ENCODE data around the gene PPP2R5C.
"Not testable (repeated sequence)": the region's sequence is repeated elsewhere in the genome, so short reads cannot be mapped to it uniquely, and the experiment has no call there.

PPP2R5C gene

GRCh38 chr14:101716956-101717662 is 44.4 kb upstream of the PPP2R5C start:
- Histone ChIP-seq H3K9ac (peak overlapping the region; percentile 65), H3K4me1 (peaks cover 58% of the 10 kb centered on the region), H3K36me3 (no peaks in the 10 kb centered on the region), H4K20me1 (no peaks in the 10 kb centered on the region), H3K4me2 (peak overlapping the region; percentile 67), H3K9me3 (peaks cover 19% of the 10 kb centered on the region), H3K27me3 (no peaks in the 10 kb centered on the region), H3K27ac (peak overlapping the region; percentile 54), H3K4me3 (no peak overlapping the region; the same call in 1 of the 2 replicates)
- TF ChIP-seq Cebpa-rat (IDR thresholded peaks at IDR 0.05), result no peak

GRCh38 chr14:101717663-101718490 is 43.6 kb upstream of the PPP2R5C start:
- Histone ChIP-seq H4K20me1 (no peaks in the 10 kb centered on the region), H3K9ac (peak overlapping the region; percentile 65; the same call in 1 of the 2 replicates), H3K4me3 (no peak overlapping the region), H3K9me3 (peaks cover 19% of the 10 kb centered on the region), H3K4me1 (peaks cover 65% of the 10 kb centered on the region), H3K27me3 (no peaks in the 10 kb centered on the region), H3K4me2 (peak overlapping the region; percentile 67), H3K36me3 (no peaks in the 10 kb centered on the region), H3K27ac (peak overlapping the region; percentile 54; the same call in 1 of the 2 replicates)
- no peak for TF ChIP-seq Cebpa-rat (IDR thresholded peaks at IDR 0.05)

GRCh38 chr14:101719045-101719645 is 42.4 kb upstream of the PPP2R5C start:
- 0 out of 2 replicates have a peak overlapping the region, but pooled peaks have one; percentile 40 for H3K9ac ChIP-seq
- H3K4me1 ChIP-seq, result peaks cover 65% of the 10 kb centered on the region
- H3K4me2 ChIP-seq, result peak overlapping the region; percentile 55
- peak overlapping the region; percentile 46; the same call in 1 of the 2 replicates for H3K27ac ChIP-seq
- H3K36me3 ChIP-seq, result no peaks in the 10 kb centered on the region
- H3K27me3 ChIP-seq, result no peaks in the 10 kb centered on the region
- no peaks in the 10 kb centered on the region for H4K20me1 ChIP-seq
- H3K9me3 ChIP-seq, result peaks cover 21% of the 10 kb centered on the region
- no peak overlapping the region for H3K4me3 ChIP-seq
- TF ChIP-seq Cebpa-rat (IDR thresholded peaks at IDR 0.05), result no peak

GRCh38 chr14:101719708-101720107 is 41.8 kb upstream of the PPP2R5C start:
- peak overlapping the region; percentile 55 for H3K4me2 ChIP-seq
- peaks cover 65% of the 10 kb centered on the region for H3K4me1 ChIP-seq
- no peak overlapping the region for H3K4me3 ChIP-seq
- H3K36me3 ChIP-seq, result no peaks in the 10 kb centered on the region
- H3K9ac ChIP-seq, result 0 out of 2 replicates have a peak overlapping the region, but pooled peaks have one; percentile 40
- peak overlapping the region; percentile 46; the same call in 1 of the 2 replicates for H3K27ac ChIP-seq
- no peaks in the 10 kb centered on the region for H4K20me1 ChIP-seq
- H3K9me3 ChIP-seq, result peaks cover 15% of the 10 kb centered on the region
- no peaks in the 10 kb centered on the region for H3K27me3 ChIP-seq
- no peak for TF ChIP-seq Cebpa-rat (IDR thresholded peaks at IDR 0.05)

- H3K27me3 ChIP-seq, result no peaks in the 10 kb centered on the region
- peaks cover 15% of the 10 kb centered on the region for H3K9me3 ChIP-seq
- H3K4me2 ChIP-seq, result peak overlapping the region; percentile 57
- TF ChIP-seq Cebpa-rat (IDR thresholded peaks at IDR 0.05), result no peak
- no peak overlapping the region for H3K4me3 ChIP-seq
- H3K27ac ChIP-seq, result peak overlapping the region; percentile 53; the same call in 1 of the 2 replicates
- H3K9ac ChIP-seq, result 0 out of 2 replicates have a peak overlapping the region, but pooled peaks have one; percentile 1
- no peaks in the 10 kb centered on the region for H3K36me3 ChIP-seq
- no peaks in the 10 kb centered on the region for H4K20me1 ChIP-seq
- peaks cover 56% of the 10 kb centered on the region for H3K4me1 ChIP-seq
These were observed 40.4 kb upstream of the PPP2R5C start for GRCh38 chr14:101721111-101721510.

GRCh38 chr14:101721951-101722661 is 39.4 kb upstream of the PPP2R5C start:
- Histone ChIP-seq H3K27ac (peak overlapping the region; percentile 53), H3K36me3 (no peaks in the 10 kb centered on the region), H4K20me1 (no peaks in the 10 kb centered on the region), H3K4me2 (peak overlapping the region; percentile 57), H3K4me3 (no peak overlapping the region), H3K9ac (0 out of 2 replicates have a peak overlapping the region, but pooled peaks have one; percentile 1), H3K9me3 (peaks cover 14% of the 10 kb centered on the region; the same call in 1 of the 2 replicates), H3K27me3 (no peaks in the 10 kb centered on the region), H3K4me1 (peaks cover 46% of the 10 kb centered on the region)
- TF ChIP-seq Cebpa-rat (IDR thresholded peaks at IDR 0.05), result no peak

GRCh38 chr14:101723061-101723595 is 38.4 kb upstream of the PPP2R5C start:
- no peaks in the 10 kb centered on the region for H3K27me3 ChIP-seq
- H4K20me1 ChIP-seq, result no peaks in the 10 kb centered on the region
- no peaks in the 10 kb centered on the region for H3K36me3 ChIP-seq
- no peak overlapping the region for H3K4me3 ChIP-seq
- no peak for TF ChIP-seq Cebpa-rat (IDR thresholded peaks at IDR 0.05)
- H3K4me2 ChIP-seq, result no peak overlapping the region
- H3K4me1 ChIP-seq, result peaks cover 36% of the 10 kb centered on the region
- H3K9ac ChIP-seq, result no peak overlapping the region
- H3K27ac ChIP-seq, result no peak overlapping the region
- peaks cover 6% of the 10 kb centered on the region; the same call in 1 of the 2 replicates for H3K9me3 ChIP-seq

GRCh38 chr14:101725652-101726051 is 35.9 kb upstream of the PPP2R5C start:
- H3K9me3 ChIP-seq, H3K36me3 ChIP-seq, H3K27ac ChIP-seq, H3K9ac ChIP-seq, H4K20me1 ChIP-seq, H3K4me3 ChIP-seq, H3K27me3 ChIP-seq, H3K4me2 ChIP-seq: not testable (repeated sequence)
- peaks cover 18% of the 10 kb centered on the region for H3K4me1 ChIP-seq

Data from BLaER1 (cell line).